IPS DF 4.7 (cell line): ENCODE results near the gene PIK3C2G.

Experiments used
- DNase-seq: peaks from one replicate; pipeline ENCODE4 v3.0.0-alpha.2; 2013; ENCODE audit warnings: low spot score; ENCODE audit errors: extremely low read depth

The PIK3C2G gene

DNA sequence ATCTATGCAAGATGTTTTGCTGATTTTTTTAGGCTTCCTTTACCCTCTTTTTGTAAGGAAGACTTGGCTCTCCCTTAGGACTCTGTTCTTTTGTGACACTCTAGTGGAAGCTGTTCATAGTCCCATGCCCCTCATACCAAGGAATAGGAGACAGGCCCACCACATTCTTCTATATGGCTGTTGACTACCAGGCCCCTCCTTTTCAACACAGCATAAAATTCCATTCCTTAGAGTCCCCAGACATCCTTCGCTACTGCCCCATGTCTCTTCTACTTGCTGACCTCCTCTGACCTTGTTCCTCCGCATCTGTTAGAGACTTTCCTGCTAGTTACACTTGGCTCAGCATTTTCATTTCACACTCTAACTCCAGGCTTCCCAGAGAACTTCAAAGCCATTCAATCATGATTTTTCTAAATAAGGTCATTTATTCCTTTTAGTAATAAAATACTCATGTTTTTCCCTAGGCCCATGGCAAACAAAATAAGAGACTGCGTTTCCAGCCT, 9.7 kb downstream of the PIK3C2G start:
- DNase-seq = no peak

DNA sequence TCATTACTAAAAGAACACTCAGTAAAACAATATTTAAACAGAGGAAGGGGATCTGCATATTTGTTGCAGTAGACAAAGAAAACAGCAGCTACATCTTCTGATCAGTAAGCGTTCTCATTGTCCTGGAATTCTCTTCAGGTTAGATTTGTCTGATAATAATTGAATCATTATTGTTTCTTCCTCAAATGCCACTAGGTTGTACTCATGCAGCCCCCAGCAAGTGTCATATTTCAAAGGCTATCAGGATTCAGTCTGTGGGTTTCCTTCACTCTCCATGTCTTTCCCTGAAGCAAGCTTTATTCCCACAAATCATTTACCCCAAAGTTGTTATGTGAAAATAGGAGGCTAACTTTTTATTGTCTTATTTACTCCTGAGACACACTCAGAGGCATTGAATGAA, 14.7 kb downstream of the PIK3C2G start:
- DNase-seq = no peak

DNA sequence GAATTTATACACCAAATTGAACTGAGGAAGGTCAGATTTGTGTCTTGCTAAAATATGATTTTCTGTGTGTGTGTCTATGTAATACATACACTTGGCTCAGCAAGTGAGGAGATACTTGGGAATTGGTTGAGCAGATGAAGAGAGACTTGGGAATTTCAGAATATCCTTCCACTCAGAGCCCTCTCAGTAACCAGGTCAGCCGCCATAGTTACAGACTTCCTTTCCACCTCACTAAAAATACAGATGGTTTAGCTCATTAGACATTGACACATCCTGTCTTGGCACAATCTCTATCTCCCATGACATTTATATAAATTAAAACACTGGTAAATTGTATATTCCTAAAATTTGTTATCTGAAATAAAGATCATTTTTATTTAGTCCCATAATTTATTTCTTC, 15.9 kb downstream of the PIK3C2G start:
- no peak for DNase-seq

DNA sequence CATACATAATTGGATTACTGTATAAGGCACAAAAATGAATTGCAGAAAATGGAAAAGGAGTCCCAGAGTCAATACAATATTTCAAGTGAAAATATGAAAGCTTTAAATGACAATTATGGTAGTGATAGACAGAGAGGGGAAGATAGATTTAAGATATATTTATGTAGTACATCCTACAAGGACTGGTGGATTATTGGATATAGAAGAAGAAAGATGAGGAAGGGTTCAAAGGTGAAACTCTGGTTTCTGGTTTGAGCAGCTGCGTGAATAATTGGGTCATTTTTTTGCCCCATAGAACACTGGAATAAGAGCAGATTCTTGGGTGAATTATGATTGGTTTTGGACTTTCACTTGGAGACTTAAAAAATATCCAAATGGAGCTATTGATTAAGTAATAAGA, 19.4 kb downstream of the PIK3C2G start:
- no peak for DNase-seq

DNA sequence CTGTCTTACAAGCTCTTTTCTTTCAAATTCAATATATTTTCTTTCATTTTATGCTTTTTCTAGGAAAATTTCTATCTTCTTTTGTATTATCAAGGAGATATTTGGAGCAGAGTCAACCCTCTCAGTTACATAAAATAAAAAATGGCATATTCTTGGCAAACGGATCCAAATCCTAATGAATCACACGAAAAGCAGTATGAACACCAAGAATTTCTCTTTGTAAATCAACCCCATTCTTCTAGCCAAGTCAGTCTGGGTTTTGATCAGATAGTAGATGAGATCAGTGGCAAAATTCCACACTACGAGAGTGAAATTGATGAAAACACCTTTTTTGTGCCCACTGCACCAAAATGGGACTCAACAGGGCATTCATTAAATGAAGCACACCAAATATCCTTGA, 20.6 kb downstream of the PIK3C2G start:
- no peak for DNase-seq

DNA sequence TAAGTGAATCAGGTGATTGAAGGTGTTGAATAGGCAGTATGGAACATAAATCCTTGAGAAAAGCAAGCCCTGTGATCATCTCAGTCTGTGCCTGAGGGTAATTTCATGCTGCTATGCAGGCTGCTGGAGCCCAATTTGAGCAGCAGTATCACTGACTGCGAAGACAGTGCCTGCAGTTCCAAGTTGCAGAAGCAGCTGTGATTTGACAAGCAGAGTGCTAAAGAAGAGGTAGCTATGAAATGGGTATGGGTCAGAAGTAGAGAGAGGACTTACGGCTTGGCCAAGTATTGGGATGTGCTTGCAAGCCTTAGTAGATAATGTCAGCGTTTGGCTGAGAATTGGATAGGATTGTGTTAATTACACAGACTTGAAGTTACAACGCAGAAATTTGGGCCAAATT, 22.5 kb downstream of the PIK3C2G start:
- peak; percentile 14 for DNase-seq

DNA sequence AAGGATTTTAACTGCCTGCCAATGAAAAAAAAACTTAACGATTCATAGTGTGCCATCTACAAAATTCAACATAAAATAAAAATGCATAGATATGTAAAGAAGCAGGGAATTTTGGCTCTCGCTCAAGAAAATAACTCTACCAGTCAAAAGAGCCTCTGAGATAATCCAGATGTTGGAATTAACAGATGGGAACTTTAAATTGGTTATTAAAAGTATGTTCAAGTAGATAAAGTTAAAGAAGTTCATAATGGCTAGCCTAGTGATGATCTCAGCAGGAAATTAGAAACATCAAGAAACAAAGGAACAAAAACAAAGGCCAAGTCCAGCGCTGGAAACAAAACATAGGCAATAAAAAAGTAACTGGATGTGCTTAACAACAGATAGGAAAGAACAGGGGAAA, 23.1 kb downstream of the PIK3C2G start:
- DNase-seq = no peak

DNA sequence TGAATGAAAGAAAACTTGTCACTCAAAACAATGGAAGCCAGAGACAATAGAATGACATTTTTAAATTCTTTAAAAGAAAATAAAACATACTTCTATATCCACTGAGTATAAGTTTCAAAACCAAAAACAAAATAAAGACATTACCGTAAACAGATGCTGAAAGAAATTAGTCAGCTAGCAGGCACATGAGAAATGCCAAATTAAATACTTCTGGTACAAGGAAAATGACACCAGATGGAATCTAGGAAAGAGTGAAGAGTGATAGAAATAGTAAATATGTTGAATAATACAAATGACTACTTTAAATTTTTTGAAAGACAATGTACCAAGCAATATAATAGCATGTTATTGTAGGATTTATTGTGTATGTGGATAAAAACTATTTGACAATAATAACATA, 23.8 kb downstream of the PIK3C2G start:
- DNase-seq = no peak

DNA sequence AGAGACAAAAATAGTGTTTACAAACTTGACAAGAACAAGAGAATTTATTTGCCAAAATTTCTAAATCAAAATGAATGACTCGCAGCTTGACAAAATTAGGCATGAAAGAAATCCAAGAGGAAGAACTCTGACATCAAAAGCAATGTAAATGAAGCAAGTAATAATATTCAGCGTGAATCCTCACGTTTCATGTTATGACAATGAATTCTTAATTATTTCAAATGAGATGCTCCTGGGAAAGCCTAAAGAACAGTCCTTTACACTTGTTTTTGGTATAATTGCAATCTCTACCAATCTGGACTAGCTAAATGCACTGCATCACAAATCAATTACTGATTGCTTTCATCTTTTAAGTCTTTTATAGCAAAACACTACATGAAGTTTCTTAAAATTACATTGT, 29.1 kb downstream of the PIK3C2G start:
- no peak for DNase-seq

DNA sequence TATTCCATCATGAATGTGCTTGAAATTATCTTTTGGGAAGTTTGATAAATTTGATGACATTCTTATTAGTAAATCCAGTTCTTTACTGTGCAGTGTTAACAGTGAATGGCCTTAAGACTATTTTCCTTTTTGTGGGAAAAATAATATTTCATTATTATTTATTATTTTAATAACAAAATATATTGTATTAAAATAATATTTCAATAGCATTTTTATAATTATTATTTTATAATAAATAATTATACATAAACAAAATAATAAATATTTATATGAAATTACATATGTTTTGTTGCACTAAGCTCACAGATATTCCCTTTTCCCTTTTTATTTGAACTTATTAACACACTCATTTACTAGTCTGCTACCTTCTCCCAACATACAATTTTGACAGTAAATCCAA, 33.6 kb downstream of the PIK3C2G start:
- DNase-seq = no peak

DNA sequence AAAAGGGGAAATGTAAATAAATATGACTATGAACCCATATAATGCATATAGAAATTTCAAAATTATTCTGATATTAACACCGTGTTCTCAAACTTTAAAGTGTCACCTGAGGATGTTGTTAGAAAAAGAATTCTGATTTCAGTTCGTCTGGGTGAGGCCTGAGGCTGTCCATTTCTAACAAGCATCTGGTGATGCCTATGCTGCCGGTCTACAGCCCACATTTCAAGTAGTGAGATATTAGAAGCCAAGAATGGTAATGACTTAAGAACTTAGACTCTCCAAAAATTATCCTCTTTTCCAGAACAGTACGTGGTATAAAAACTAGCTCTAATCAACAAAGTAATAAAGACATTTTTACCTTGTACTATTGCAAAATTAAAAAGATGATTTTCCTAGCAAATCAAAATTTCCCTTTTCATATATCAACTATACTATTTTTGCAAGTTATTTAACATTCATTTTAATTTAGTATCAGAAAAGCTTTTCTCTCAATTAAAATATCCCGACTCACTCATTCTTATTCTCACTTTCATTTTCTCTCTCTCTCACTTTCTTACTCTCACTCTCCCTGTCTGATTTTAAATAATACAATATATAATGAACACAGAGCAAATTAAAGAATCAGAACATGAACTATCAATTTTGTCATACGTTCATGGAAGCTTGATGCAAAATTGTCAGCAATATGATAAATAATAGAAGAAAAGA, 35.0 kb downstream of the PIK3C2G start:
- no peak for DNase-seq

DNA sequence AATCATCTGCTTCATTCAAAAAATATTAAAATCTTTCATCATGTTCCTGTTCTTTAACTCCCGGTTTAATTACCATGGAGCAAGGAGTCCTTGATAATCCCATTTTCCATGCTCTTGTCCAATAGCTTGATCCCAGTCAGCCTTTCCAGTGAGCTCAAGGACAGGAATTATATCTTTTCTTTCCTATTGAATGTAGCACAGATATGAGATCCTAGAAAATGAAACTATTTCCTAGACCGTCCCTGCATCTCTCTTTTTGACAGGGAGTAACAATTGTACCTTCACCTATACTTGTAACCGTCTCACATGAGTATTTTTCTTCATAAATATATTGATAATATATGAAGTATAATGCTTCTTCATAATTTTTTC, 35.6 kb downstream of the PIK3C2G start:
- no peak for DNase-seq

DNA sequence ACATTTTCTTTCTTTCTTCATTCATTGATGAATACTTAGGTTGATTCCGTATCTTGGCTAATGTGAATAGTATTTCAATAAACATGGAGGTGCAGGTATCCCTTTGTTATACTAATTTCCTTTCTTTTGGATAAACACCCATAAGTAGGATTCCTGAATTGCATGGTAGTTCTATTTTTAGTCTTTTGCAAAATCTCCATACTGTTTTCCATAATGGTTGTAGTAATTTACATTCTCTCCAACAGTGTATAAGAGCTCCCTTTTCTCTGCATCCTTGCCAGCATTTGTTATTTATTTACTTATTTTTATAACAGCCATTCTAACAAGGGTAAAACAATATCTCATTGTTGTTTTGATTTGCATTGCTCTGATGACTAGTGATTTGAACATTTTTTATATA, 36.6 kb downstream of the PIK3C2G start:
- no peak for DNase-seq

DNA sequence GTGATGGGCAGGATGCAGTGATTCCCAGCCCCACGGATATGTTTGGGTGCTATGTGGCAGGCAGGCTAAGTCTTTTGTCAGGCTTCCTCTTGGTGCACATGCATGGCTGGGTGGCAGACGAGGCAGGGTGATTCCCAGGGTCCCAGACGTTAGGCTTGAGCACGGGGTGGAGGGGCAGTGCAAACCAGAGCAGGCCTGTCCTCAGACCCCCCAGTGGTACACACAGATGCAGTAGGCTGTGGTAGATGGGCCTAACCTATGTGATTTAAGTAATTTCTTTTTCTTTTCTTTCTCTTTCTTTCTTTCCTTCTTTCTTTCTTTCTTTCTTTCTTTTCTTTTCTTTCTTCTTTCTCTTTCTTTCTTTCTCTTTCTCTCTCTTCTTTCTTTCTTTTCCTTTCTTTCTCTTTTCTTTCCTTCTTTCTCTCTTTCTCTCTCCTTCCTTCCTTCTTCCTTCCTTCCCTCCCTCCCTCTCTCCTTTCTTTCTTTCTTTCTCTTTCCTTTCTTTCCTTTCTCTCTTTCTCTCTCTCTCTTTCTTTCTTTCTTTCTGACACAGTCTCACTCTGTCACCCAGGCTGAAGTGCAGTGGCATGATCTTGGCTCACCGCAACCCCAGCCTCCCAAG, 41.6 kb downstream of the PIK3C2G start:
- DNase-seq = no peak

DNA sequence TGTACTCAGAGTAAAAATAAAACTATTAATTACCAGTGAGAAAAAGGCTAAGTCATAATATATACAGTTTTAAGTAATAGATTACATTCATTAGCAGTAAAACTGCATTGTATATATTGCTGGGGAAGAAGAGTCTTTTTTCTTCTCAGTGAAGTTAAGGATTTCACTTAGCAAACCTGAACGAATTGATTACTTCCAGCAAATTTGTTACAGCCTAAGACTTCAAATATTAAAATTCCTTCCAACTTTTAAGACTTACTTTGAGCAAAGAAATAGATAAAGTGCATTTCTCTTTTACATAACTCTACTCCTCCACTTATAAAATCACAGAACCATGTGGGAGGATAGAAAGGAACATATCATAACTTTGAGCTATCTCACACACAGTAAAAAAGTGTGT, 43.3 kb downstream of the PIK3C2G start:
- DNase-seq = no peak

DNA sequence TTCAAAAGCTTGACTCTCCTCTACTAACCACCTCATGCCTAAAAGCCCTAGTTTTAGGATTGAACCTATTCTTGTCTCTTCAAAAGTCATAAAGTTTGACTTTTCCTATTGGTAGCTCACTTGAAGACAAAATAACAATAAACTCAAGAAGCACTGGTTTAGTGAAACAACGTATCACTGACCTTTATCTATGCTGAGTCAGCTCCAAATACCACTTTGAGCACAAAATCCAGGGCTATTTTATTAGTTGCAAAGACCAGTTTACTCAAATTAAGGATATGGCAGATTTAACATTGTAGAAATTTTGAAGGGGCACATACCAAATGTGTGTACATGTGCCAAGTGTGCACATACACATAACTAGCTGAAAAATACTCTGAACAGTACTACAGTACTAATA, 45.0 kb downstream of the PIK3C2G start:
- DNase-seq = no peak

DNA sequence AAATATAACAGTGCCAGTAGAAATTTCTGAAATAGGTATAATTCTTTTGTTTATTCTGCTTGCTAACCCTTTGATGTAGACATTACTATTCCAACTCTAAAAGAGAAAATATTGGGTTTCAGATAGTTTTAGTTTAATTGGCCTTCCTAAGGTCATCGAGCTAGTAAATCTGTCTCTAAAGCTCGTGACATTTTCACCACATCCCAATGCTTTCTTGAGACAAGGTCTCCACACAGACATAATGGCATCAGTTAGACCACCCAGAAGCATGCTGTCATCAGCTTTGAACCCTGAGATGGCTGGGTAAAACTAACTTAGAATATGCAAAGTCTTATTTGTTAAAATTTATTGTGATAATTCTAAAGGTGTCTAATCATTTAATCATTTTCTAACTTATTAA, 52.0 kb downstream of the PIK3C2G start:
- no peak for DNase-seq

DNA sequence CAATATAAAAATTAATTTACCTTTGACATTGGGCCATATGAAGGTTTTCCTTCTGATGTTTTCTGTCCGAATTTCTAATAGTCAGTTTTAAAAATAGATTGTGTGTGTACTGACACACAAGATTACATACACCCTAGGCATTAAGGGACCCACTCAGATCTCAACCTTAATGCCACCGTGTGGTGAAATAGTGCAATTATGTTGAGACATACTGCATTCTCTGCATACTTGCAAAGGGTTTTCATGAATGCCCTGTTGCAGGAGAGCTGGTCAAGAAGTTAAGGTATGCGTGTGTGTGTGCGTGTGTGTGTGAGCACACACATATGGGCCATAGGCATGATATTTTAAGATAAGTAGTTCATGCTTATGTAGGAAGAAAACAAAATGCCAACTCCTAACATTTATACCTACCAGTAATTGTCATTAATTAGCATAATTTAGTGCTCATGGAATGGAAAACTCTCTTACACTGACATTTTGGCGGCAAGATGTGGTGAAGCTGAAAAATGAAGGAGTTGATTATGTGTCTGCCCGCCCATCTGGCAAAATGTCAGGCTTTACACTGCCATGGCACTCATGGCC, 58.8 kb downstream of the PIK3C2G start:
- DNase-seq = peak; percentile 46

DNA sequence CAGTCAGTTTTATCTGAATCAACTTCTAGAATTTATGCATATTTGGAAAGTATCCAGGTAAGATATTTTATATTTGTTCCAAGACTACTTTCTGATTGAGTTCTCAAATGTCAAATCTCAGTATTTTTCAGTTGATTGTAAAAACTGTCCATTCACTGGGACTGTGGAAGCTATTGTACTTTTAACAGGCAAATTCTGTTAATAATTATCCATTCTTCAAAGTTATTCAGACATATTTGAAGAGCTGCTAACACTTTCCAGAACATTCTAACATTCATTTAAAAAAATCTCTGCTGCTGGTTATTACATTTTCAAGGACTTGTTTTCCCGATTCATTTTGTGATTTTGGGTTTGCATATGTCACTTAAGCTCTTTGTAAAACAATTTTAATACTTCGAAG, 59.7 kb downstream of the PIK3C2G start:
- DNase-seq = no peak

DNA sequence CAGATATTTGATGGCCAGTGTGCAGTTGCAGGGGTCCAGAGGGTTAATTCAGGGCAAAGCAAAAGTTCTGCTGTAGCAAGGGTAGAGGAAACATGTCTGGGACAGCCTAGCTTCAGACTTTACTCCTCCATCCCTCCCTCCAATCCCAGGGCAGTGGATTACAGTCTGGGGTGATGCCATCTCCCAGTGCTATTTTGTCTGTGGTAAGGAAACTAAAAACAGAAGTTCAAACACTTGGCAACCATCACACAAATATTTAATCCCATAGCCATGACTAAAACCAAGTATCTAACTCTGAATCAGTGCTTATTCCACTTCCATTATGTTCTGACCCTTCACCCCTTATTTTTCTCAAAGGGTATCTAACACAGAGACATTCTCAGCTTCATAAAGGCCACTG, 61.8 kb downstream of the PIK3C2G start:
- DNase-seq = no peak

DNA sequence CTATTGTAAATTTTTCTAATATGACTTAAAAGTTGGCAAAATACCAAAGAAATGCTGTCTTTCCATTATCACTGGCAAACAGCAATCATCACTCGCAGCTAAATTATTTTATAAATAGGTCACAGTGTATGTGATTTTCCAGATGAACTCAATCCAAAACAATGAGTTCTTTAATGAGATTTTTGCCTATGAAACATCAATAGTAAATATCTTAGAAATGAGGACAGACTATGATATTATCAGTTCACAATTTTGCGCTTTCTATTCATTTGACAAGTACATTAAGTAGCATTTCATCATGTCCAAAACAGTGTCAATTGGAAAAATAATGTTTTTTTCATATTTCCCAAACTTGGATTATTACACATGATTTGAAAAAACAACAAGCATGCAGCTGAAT, 65.7 kb downstream of the PIK3C2G start:
- DNase-seq = no peak

DNA sequence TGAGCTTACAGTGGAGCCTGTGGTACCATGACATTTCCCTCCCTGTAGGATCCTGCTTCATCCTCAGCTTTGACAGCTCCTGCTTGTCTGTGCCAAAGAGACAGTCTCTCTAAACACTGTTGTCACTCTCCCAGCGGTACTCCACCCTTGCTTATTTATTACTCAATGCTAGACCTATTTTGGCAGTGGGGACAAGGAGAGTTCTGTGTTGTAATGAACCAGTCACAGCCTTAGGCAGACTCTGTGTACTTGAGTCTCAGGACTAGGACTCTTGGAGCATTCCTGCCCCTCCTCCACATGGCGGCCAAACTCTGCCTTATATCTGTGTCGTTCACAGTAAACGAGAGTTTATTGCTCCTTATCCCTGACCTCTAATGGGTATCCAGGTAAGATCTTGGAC, 70.9 kb downstream of the PIK3C2G start:
- no peak for DNase-seq

DNA sequence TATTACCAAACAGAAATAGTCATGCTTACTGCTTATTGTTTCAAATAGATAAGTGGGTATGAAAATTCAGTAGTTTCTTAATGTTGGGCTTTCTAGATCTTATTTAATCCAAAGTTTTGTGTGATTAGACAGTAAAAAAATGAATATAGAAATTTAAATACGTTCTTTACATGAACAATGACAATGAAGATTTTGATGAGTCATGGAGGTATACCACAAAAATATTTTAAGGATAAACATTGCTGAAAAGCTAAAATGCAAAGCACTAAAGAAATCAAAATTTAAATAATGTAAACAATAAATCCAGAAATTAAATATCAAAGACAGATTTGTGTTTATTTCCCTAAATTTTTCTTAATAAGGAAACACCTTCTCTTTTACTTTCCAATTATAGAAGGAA, 78.3 kb downstream of the PIK3C2G start:
- DNase-seq = no peak
